Measurements from ENCODE around the gene GRIA4.
"Not testable (repeated sequence)": the region's sequence is repeated elsewhere in the genome, so short reads cannot be mapped to it uniquely, and the experiment has no call there.

DNA sequence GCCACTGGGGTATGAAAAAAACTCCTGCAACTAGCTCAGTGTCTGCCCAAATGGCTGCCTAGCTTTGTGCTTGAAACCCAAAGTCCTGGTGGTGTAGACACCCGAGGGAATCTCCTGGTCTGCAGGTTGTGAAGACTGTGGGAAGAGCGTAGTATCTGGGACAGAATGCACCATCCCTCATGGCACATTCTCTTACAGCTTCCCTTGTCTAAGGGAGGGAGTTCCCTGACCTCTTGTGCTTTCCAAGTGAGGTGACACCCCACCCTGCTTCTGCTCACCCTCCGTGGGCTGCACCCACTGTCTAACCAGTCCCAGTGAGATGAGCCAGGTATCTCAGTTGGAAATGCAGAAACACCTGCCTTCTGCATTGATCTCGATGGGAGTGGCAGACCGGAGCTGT is 269.1 kb downstream of the GRIA4 start:
- TF ChIP-seq, protein P1, sequence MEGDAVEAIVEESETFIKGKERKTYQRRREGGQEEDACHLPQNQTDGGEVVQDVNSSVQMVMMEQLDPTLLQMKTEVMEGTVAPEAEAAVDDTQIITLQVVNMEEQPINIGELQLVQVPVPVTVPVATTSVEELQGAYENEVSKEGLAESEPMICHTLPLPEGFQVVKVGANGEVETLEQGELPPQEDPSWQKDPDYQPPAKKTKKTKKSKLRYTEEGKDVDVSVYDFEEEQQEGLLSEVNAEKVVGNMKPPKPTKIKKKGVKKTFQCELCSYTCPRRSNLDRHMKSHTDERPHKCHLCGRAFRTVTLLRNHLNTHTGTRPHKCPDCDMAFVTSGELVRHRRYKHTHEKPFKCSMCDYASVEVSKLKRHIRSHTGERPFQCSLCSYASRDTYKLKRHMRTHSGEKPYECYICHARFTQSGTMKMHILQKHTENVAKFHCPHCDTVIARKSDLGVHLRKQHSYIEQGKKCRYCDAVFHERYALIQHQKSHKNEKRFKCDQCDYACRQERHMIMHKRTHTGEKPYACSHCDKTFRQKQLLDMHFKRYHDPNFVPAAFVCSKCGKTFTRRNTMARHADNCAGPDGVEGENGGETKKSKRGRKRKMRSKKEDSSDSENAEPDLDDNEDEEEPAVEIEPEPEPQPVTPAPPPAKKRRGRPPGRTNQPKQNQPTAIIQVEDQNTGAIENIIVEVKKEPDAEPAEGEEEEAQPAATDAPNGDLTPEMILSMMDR (IDR thresholded peaks at IDR 0.05; ENCODE audit: low read depth, low read length) = not testable (repeated sequence)
- TF ChIP-seq POLR2A (IDR thresholded peaks at IDR 0.05; ENCODE audit: extremely low read depth, insufficient read length); MYC (IDR thresholded peaks at IDR 0.05; ENCODE audit: low read depth, low read length): not testable (repeated sequence)
- TF ChIP-seq, protein P2, sequence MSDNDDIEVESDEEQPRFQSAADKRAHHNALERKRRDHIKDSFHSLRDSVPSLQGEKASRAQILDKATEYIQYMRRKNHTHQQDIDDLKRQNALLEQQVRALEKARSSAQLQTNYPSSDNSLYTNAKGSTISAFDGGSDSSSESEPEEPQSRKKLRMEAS (IDR thresholded peaks at IDR 0.05; ENCODE audit: low read depth, low read length) = not testable (repeated sequence)

Data from NB4 (cell line).